Thoracic aorta (tissue), 2 donors: ENCODE data around the gene SPRTN. TPM values are rescaled to one million over a fixed set of nuclear protein-coding genes. Genes with fewer than 3 reads are reported as not detected.

Experiments used
- ATAC-seq: fragments of 150-250 bp; one replicate; pipeline ENCODE4 v1.8.0; 2017; ENCODE audit warnings: low read depth; ENCODE audit not compliant: insufficient number of reproducible peaks, low FRiP score
- DNase-seq: peaks from one replicate; pipeline ENCODE4 v3.0.0-alpha.2; 2020; ENCODE audit warnings: low spot score
- H3K27ac ChIP-seq, 2 donors: fragments of 200-600 bp; sonication (generic); 1 replicate in 1 of 2; 2 replicates in 1 of 2; pipeline ENCODE4 v1.5.1; 2016; ENCODE audit warnings: mild to moderate bottlenecking in 2 of 2, moderate library complexity in 2 of 2
- H3K27me3 ChIP-seq: fragments of 200-600 bp; sonication (generic); replicated peaks from 2 replicates; pipeline ENCODE4 v1.6.0; 2016; ENCODE audit warnings: mild to moderate bottlenecking; ENCODE audit not compliant: insufficient read depth
- H3K36me3 ChIP-seq: fragments of 200-600 bp; sonication (generic); one replicate; pipeline ENCODE4 v1.5.1; 2016
- H3K4me1 ChIP-seq, 2 donors: fragments of 200-600 bp; sonication (generic); 1 replicate in 1 of 2; 2 replicates in 1 of 2; pipeline versions ENCODE4 v1.5.1 to v1.6.0; 2016; ENCODE audit warnings: low read depth in 2 of 2, mild to moderate bottlenecking in 1 of 2; ENCODE audit not compliant: control insufficient read depth in 1 of 2
- H3K4me3 ChIP-seq: fragments of 200-600 bp; sonication (generic); 2 replicates; pipeline ENCODE4 v1.5.1; 2016; ENCODE audit warnings: mild to moderate bottlenecking
- H3K9me3 ChIP-seq: fragments of 200-600 bp; sonication (generic); 2 replicates; pipeline ENCODE4 v1.5.1; 2016
- total RNA-seq, 2 donors: library from RNA; depleted of rRNA; stranded (reverse); fragments of >200 nt; gene quantifications; one replicate each; pipeline versions ENCODE4 v1.1.0 to v1.2.3, GENCODE V29; 2016
- TF ChIP-seq, protein P1 (sequence below): fragments of 200-600 bp; sonication (generic); IDR thresholded peaks from one replicate; pipeline ENCODE4 v1.5.1; 2019; ENCODE audit warnings: antibody characterized with exemption

Gene SPRTN
- total RNA-seq, 2 donors from 2014 or later: 12.7 to 18.4 TPM

DNA sequence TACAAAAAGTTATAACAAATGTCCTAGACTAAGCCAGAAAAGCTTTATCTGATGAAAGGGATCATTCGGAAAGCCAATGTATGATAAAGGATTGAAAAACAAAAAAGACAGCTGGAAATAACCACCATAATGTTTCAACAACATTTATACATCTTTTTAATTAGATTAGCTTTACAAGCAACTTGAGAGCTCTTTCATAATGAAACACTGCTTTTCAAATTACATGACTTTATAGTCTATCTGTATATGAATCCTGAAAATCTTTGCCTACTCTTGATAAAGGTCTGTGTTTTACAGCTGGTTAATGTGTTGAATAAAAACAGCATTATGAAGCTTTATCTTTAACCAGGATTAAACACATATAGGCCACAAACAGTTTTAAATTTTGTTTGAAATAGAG is 25.5 kb downstream of the SPRTN start:
- no peak for DNase-seq
- H3K27me3 ChIP-seq: no peaks in the 10 kb centered on the region
- TF ChIP-seq, protein P1, sequence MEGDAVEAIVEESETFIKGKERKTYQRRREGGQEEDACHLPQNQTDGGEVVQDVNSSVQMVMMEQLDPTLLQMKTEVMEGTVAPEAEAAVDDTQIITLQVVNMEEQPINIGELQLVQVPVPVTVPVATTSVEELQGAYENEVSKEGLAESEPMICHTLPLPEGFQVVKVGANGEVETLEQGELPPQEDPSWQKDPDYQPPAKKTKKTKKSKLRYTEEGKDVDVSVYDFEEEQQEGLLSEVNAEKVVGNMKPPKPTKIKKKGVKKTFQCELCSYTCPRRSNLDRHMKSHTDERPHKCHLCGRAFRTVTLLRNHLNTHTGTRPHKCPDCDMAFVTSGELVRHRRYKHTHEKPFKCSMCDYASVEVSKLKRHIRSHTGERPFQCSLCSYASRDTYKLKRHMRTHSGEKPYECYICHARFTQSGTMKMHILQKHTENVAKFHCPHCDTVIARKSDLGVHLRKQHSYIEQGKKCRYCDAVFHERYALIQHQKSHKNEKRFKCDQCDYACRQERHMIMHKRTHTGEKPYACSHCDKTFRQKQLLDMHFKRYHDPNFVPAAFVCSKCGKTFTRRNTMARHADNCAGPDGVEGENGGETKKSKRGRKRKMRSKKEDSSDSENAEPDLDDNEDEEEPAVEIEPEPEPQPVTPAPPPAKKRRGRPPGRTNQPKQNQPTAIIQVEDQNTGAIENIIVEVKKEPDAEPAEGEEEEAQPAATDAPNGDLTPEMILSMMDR: no peak
- no peak for ATAC-seq
- no peak overlapping the region for H3K27ac ChIP-seq
- H3K4me3 ChIP-seq: no peak overlapping the region
- no peaks in the 10 kb centered on the region for H3K9me3 ChIP-seq
- H3K36me3 ChIP-seq: no peaks in the 10 kb centered on the region
- H3K4me1 ChIP-seq: no peaks in the 10 kb centered on the region

DNA sequence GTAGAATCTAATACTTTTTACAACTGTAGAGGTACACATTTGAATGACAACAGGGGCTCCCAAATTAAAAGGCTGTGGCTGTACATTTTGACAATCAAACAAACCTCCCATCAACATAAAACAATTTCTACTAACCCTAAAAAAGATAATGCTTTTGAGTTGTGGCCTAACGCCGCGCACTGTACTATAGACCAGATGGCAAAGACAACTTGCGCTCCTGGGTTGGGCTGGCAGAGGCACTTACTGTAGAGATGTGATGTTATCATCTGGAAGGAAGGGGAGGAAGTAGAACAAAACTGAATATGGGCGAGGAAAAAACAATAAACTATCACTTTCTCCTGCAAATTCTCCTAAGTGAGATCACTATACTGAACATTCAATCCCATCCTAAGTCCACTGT is 26.1 kb downstream of the SPRTN start:
- Histone ChIP-seq H3K4me1 (no peaks in the 10 kb centered on the region), H3K36me3 (no peaks in the 10 kb centered on the region), H3K27me3 (no peaks in the 10 kb centered on the region), H3K27ac (no peak overlapping the region), H3K4me3 (no peak overlapping the region), H3K9me3 (no peaks in the 10 kb centered on the region)
- ATAC-seq: no peak
- TF ChIP-seq, protein P1: no peak
- DNase-seq: no peak

DNA sequence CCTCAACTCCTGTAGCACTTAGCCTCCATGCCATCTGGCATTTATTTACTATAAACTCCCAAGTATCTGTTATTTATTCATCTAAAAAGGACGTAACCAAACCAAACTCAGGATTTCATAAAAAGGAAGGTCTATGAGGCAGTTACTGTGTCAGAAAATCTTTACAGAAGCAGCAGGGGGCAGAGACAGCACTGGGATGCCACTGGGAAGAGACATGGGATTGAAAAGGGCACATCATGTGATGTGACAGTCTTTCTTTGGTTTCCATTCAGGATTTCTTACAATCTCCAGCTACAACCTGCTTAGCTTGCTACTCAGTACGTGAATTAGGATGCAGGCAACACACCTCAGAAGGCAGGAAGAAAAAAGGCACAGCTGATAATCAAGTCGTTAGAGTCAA is 31.2 kb downstream of the SPRTN start:
- H3K4me3 ChIP-seq: no peak overlapping the region
- no peaks in the 10 kb centered on the region for H3K4me1 ChIP-seq
- DNase-seq: no peak
- no peak overlapping the region for H3K27ac ChIP-seq
- H3K9me3 ChIP-seq: no peaks in the 10 kb centered on the region
- no peaks in the 10 kb centered on the region for H3K27me3 ChIP-seq
- TF ChIP-seq, protein P1: no peak
- no peaks in the 10 kb centered on the region for H3K36me3 ChIP-seq
- no peak for ATAC-seq

- no peaks in the 10 kb centered on the region for H3K27me3 ChIP-seq
- H3K4me3 ChIP-seq: no peak overlapping the region
- DNase-seq (no peak), ATAC-seq (no peak)
- TF ChIP-seq, protein P1: no peak
- H3K27ac ChIP-seq: no peak overlapping the region
- no peaks in the 10 kb centered on the region for H3K9me3 ChIP-seq
- H3K4me1 ChIP-seq: peaks cover 0 to 2% of the 10 kb centered on the region in 2 donors
- H3K36me3 ChIP-seq: no peaks in the 10 kb centered on the region
Observed at GRCh38 chr1:231372501-231372900, 34.4 kb downstream of the SPRTN start.

DNA sequence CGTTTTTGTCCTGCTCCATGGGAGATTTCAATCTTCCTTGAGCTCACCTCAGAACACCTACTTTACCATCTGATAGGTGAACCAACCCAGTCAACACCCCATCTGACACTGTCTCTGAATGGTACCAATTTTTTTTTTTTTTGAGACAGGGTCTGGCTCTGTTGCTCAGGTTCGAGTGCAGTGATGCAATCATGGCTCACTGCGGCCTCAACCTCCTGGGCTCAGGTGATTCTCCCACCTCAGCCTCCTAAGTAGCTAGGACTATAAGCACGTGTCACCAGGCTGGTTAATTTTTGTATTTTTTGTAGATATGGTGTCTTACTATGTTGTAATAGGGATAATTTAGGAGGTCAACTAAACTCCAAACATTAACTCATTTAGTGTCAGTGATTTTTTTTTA is 36.3 kb downstream of the SPRTN start:
- no peak overlapping the region for H3K4me3 ChIP-seq
- peaks cover 0 to 8% of the 10 kb centered on the region in 2 donors for H3K4me1 ChIP-seq
- DNase-seq: no peak
- H3K27me3 ChIP-seq: no peaks in the 10 kb centered on the region
- no peaks in the 10 kb centered on the region for H3K36me3 ChIP-seq
- H3K9me3 ChIP-seq: no peaks in the 10 kb centered on the region
- no peak for ATAC-seq
- H3K27ac ChIP-seq: no peak overlapping the region
- TF ChIP-seq, protein P1: no peak
